Activated B cell treated with CpG ODN at 0.5 μM for 24 hours (primary cell): ENCODE results near the gene OR7C2. TPM values are rescaled to one million over a fixed set of nuclear protein-coding genes. Genes with fewer than 3 reads are reported as not detected.

Experiments
- ATAC-seq: fragments of 200-7000 bp; cut with Tn5 transposase; one replicate; pipeline ENCODE4 v1.10.0; 2021; ENCODE audit warnings: low read depth, mild to moderate bottlenecking, moderate library complexity
- CTCF ChIA-PET: fragments of 350-600 bp; sonication (Branson Sonifier 250); formaldehyde crosslinking; loops from one replicate; lab custom pipeline; 2021; ENCODE audit warnings: antibody characterized with exemption; lab: Charles Lee
- POLR2A ChIA-PET: fragments of 350-600 bp; sonication (Branson Sonifier 250); formaldehyde crosslinking; loops from one replicate; lab custom pipeline; 2021; ENCODE audit warnings: antibody characterized with exemption; lab: Charles Lee
- DNase-seq: peaks from one replicate; pipeline ENCODE4 v3.0.0; 2022
- H3K27ac Mint-ChIP-seq: one replicate; pipeline ENCODE4 v1.8.0; 2020; ENCODE audit warnings: mixed read lengths
- H3K27me3 Mint-ChIP-seq: one replicate; pipeline ENCODE4 v1.8.0; 2021; ENCODE audit warnings: mixed read lengths
- H3K36me3 Mint-ChIP-seq: one replicate; pipeline ENCODE4 v1.8.0; 2021; ENCODE audit warnings: low read depth, mixed read lengths
- H3K4me1 Mint-ChIP-seq: one replicate; pipeline ENCODE4 v1.8.0; 2021; ENCODE audit warnings: mixed read lengths
- H3K4me3 Mint-ChIP-seq: one replicate; pipeline ENCODE4 v1.8.0; 2020; ENCODE audit warnings: mild to moderate bottlenecking, mixed read lengths
- H3K9me3 Mint-ChIP-seq: one replicate; pipeline ENCODE4 v1.8.0; 2020; ENCODE audit warnings: mixed read lengths
- intact Hi-C: fragments of 100-400 bp; cut with micrococcal nuclease; formaldehyde crosslinking; loops from one replicate; pipeline ENCODE4 v1.15.1; 2024
- total RNA-seq: library from RNA; stranded (reverse); gene quantifications from 2 replicates; pipeline ENCODE4 v1.2.3, GENCODE V29; 2022
- TF ChIP-seq, protein P1 (sequence below): fragments of 200-600 bp; IDR thresholded peaks from one replicate; pipeline ENCODE4 v1.8.0; 2022; ENCODE audit warnings: antibody characterized with exemption, mild to moderate bottlenecking

OR7C2 gene
- total RNA-seq, 1 donor from 2014 or later = not detected

DNA sequence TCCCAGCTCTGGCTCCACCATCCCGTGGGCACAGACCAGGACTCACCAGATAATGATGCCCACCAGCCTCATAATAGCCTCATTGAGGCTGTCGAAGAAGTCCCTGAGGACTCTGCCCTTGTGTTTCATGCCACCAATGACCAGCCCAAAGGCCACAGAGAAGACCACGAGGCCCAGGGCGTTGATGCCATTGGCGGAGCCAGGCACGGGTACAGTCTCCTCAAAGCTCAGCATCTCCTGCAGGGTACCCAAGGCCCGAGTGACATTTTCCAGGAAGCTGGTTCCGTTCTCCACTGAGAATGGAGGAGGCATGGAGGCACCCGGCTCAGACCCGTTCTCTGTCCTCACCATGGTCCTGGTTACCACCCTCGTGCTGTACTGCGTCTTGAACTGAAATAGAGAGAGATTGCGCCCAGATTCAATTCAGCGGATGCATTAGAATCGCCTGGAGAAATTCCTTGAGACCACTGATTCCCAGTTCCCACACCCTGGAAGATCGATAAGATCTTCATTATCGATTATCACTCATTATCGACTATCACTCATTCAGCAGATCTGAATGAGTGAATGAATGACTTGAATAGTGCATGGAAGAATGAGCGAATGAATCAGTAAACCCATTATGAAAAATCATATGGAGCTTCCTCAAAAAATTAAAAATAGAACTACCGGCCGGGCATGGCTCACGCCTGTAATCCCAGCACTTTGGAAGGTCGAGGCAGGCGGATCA, 20.8 kb downstream of the OR7C2 start:
- peaks cover 9% of the 10 kb centered on the region for H3K9me3 Mint-ChIP-seq
- H3K27ac Mint-ChIP-seq = no peak overlapping the region
- ATAC-seq = no peak
- no peaks in the 10 kb centered on the region for H3K4me1 Mint-ChIP-seq
- H3K36me3 Mint-ChIP-seq = no peaks in the 10 kb centered on the region
- no peak overlapping the region for H3K4me3 Mint-ChIP-seq
- peaks cover 6% of the 10 kb centered on the region for H3K27me3 Mint-ChIP-seq
- no peak for DNase-seq
- intact Hi-C loops = no loop called here
- CTCF ChIA-PET = no interaction called here
- TF ChIP-seq, protein P1, sequence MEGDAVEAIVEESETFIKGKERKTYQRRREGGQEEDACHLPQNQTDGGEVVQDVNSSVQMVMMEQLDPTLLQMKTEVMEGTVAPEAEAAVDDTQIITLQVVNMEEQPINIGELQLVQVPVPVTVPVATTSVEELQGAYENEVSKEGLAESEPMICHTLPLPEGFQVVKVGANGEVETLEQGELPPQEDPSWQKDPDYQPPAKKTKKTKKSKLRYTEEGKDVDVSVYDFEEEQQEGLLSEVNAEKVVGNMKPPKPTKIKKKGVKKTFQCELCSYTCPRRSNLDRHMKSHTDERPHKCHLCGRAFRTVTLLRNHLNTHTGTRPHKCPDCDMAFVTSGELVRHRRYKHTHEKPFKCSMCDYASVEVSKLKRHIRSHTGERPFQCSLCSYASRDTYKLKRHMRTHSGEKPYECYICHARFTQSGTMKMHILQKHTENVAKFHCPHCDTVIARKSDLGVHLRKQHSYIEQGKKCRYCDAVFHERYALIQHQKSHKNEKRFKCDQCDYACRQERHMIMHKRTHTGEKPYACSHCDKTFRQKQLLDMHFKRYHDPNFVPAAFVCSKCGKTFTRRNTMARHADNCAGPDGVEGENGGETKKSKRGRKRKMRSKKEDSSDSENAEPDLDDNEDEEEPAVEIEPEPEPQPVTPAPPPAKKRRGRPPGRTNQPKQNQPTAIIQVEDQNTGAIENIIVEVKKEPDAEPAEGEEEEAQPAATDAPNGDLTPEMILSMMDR = no peak
- POLR2A ChIA-PET = no interaction called here

DNA sequence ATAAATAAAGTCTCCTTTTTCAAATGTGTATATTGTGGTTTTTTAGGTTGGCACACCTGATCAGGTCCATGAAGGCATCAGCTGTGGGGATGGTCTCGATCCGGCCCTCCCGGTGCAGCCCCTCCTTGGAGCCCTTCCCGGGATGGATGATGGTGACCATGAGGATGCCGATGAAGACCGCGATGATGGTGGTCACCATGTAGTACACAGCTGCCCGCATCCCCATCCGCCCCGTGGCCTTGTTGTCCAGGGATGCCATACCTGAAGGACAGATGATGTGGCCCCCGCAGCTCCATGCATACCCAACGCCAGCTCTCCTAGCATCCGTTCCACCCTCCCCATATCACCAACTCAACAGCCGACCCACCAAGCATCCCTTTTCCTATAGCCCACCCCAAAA, 27.0 kb downstream of the OR7C2 start:
- Mint-ChIP-seq H3K27ac (no peak overlapping the region), H3K4me3 (no peak overlapping the region), H3K9me3 (no peaks in the 10 kb centered on the region), H3K36me3 (no peaks in the 10 kb centered on the region), H3K27me3 (peaks cover 4% of the 10 kb centered on the region), H3K4me1 (no peaks in the 10 kb centered on the region)
- TF ChIP-seq, protein P1 = no peak
- no peak for DNase-seq
- ChIA-PET CTCF (no interaction called here), POLR2A (no interaction called here)
- ATAC-seq = no peak
- intact Hi-C loops = no loop called here

DNA sequence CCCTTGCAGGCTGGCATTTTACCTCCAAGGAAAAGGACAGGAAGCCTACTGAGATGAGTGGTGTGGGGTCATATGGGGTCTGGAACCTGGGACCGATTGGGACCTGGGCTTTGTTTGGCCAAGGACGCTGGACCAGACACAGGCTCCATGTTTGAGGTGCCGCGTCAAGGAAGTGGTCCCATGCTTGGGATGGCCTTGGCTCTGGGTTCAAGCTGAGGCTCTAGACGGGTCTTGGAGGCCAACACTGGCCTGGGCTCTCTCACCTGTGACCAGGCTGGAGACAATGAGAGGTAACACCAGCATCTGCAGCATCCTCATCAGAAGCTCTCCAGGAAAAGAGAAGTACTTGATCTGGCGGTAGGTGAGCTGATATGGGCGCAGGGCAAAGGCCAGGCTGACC, 30.2 kb downstream of the OR7C2 start:
- Mint-ChIP-seq H3K27me3 (peaks cover 18% of the 10 kb centered on the region), H3K9me3 (no peaks in the 10 kb centered on the region), H3K4me1 (no peaks in the 10 kb centered on the region), H3K36me3 (no peaks in the 10 kb centered on the region), H3K27ac (no peak overlapping the region), H3K4me3 (no peak overlapping the region)
- ChIA-PET POLR2A (no interaction called here), CTCF (no interaction called here)
- TF ChIP-seq, protein P1 = no peak
- intact Hi-C loops = no loop called here
- ATAC-seq = no peak
- no peak for DNase-seq

DNA sequence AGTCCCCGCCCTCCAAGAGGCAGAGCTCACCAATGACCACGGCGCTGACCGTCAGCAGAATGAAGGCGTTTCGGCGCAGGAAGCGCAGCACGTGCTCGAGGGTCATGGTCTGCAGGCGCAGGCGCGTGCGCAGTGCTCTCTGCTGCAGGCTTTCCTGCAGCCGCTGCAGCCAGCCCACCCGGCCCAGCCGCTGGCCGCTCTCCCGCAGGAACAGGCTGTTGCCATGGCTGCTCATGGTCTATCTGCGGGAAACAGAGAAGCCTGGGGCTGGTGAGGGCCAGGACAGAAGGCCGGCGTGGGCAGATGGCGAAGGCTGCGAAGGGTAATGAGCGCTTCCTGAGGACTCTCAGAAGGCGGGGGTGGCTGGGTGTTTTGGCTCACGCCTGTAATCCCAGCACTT, 31.4 kb downstream of the OR7C2 start:
- TF ChIP-seq, protein P1 = no peak

DNA sequence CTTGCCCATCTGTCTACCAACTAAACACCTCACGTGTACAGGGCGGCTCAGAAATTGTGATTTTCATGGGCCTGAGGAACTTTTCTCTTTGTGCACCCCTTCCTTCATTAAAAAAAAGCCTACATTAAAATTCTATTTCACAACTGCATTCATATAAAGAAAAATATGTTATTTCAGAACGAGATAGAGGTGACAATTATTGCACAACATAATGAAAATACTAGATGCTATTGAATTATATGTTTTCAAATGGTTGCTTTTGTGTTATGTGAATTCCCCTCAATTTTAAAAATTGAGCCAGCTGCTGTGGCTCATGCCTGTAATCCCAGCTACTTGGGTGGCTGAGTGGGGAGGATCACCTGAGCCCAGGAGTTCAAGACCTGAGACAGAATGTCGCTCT, 33.2 kb downstream of the OR7C2 start:
- ChIA-PET CTCF (no interaction called here), POLR2A (no interaction called here)
- Mint-ChIP-seq H3K27me3 (peaks cover 37% of the 10 kb centered on the region), H3K4me1 (peaks cover 2% of the 10 kb centered on the region), H3K9me3 (no peaks in the 10 kb centered on the region), H3K27ac (no peak overlapping the region), H3K36me3 (no peaks in the 10 kb centered on the region), H3K4me3 (no peak overlapping the region)
- intact Hi-C loops = no loop called here
- TF ChIP-seq, protein P1 = no peak
- DNase-seq (no peak), ATAC-seq (no peak)

More for the DNA sequence above, 31.4 kb downstream of the OR7C2 start:
- intact Hi-C loops = no loop called here
- CTCF ChIA-PET = no interaction called here
- ATAC-seq = no peak
- Mint-ChIP-seq H3K36me3 (no peaks in the 10 kb centered on the region), H3K9me3 (no peaks in the 10 kb centered on the region), H3K27ac (no peak overlapping the region), H3K4me1 (no peaks in the 10 kb centered on the region), H3K27me3 (peaks cover 25% of the 10 kb centered on the region), H3K4me3 (no peak overlapping the region)
- DNase-seq = no peak
- POLR2A ChIA-PET = no interaction called here
